Osteoblast (primary cell): Measurements from ENCODE around the gene ANKRD26. TPM values are rescaled to one million over a fixed set of nuclear protein-coding genes. Genes with fewer than 3 reads are reported as not detected.

Experiments
- DNase-seq: peaks from one replicate; pipeline ENCODE4 v3.0.0; 2011; ENCODE audit warnings: low spot score, mixed read lengths; ENCODE audit not compliant: insufficient read length; ENCODE audit errors: missing footprints
- H2AFZ ChIP-seq: 2 replicates; pipeline ENCODE4 v1.6.0; 2011; ENCODE audit warnings: mild to moderate bottlenecking, low read length
- H3K27ac ChIP-seq: 2 replicates; pipeline ENCODE4 v1.5.1; 2011; ENCODE audit warnings: mild to moderate bottlenecking, low read depth, low read length, moderate library complexity
- H3K27me3 ChIP-seq: 2 replicates; pipeline ENCODE4 v1.6.0; 2012; ENCODE audit warnings: mild to moderate bottlenecking, control low read depth, inconsistent platforms, low read length, moderate library complexity; ENCODE audit not compliant: insufficient read depth
- H3K36me3 ChIP-seq: 2 replicates; pipeline ENCODE4 v1.5.1; 2011; ENCODE audit warnings: mild to moderate bottlenecking, low read length, control low read depth, moderate library complexity; ENCODE audit not compliant: insufficient read depth
- H3K4me1 ChIP-seq: 2 replicates; pipeline ENCODE4 v1.5.1; 2011; ENCODE audit warnings: mild to moderate bottlenecking, low read length, control low read depth, moderate library complexity; ENCODE audit not compliant: insufficient read depth
- H3K4me2 ChIP-seq: 2 replicates; pipeline ENCODE4 v1.6.0; 2011; ENCODE audit warnings: mild to moderate bottlenecking, low read length; ENCODE audit not compliant: insufficient read depth
- H3K4me3 ChIP-seq: fragments of 200-600 bp; sonication (generic); 3 replicates; pipeline ENCODE4 v1.5.1; 2012; ENCODE audit warnings: mild to moderate bottlenecking, low read length, inconsistent platforms; ENCODE audit not compliant: insufficient read depth
- H3K79me2 ChIP-seq: 2 replicates; pipeline ENCODE4 v1.6.0; 2012; ENCODE audit warnings: mild to moderate bottlenecking, low read length, control low read depth, inconsistent platforms; ENCODE audit not compliant: insufficient read depth
- H3K9me3 ChIP-seq: 2 replicates; pipeline ENCODE4 v1.5.1; 2011; ENCODE audit warnings: low read depth, low read length, control low read depth
- H4K20me1 ChIP-seq: 2 replicates; pipeline ENCODE4 v1.6.0; 2012; ENCODE audit warnings: mild to moderate bottlenecking, low read length, control low read depth; ENCODE audit not compliant: insufficient read depth
- total RNA-seq: library from RNA; depleted of rRNA; stranded (reverse); fragments of >200 nt; gene quantifications from 2 replicates; pipeline ENCODE4 v1.2.3, GENCODE V29; 2012
- TF ChIP-seq, protein P1 (sequence below): IDR thresholded peaks from 2 replicates; pipeline ENCODE4 v1.5.1; 2011; ENCODE audit warnings: mild to moderate bottlenecking, low read depth, low read length, moderate library complexity; ENCODE audit errors: extremely low read depth

Gene ANKRD26
- total RNA-seq, 1 donor = 10.9 TPM

DNA sequence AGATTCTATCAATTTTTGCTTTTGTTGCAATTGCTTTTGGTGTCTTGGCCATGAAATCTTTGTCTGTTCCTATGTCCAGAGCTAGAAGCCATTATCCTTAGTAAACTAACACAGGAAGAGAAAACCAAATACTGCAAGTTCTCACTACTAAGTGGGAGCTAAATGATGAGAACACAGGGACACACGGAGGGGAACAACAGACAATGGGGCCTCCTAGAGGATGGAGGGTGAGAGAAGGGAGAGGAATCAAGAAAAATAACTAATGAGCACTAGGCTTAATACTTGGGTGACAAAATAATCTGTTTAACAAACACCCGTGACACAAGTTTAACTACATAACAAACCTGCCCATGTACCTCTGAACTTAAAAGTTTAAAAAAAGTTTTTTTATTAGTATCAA lies 78.2 kb downstream of the ANKRD26 start:
- Histone ChIP-seq H3K4me2 (no peak overlapping the region), H3K36me3 (peaks cover 7% of the 10 kb centered on the region), H3K9me3 (no peaks in the 10 kb centered on the region), H3K27me3 (no peaks in the 10 kb centered on the region), H2AFZ (no peak overlapping the region), H3K79me2 (no peaks in the 10 kb centered on the region), H3K27ac (no peak overlapping the region), H3K4me1 (no peaks in the 10 kb centered on the region), H3K4me3 (no peak overlapping the region), H4K20me1 (no peaks in the 10 kb centered on the region)
- TF ChIP-seq, protein P1, sequence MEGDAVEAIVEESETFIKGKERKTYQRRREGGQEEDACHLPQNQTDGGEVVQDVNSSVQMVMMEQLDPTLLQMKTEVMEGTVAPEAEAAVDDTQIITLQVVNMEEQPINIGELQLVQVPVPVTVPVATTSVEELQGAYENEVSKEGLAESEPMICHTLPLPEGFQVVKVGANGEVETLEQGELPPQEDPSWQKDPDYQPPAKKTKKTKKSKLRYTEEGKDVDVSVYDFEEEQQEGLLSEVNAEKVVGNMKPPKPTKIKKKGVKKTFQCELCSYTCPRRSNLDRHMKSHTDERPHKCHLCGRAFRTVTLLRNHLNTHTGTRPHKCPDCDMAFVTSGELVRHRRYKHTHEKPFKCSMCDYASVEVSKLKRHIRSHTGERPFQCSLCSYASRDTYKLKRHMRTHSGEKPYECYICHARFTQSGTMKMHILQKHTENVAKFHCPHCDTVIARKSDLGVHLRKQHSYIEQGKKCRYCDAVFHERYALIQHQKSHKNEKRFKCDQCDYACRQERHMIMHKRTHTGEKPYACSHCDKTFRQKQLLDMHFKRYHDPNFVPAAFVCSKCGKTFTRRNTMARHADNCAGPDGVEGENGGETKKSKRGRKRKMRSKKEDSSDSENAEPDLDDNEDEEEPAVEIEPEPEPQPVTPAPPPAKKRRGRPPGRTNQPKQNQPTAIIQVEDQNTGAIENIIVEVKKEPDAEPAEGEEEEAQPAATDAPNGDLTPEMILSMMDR = no peak
- no peak for DNase-seq

DNA sequence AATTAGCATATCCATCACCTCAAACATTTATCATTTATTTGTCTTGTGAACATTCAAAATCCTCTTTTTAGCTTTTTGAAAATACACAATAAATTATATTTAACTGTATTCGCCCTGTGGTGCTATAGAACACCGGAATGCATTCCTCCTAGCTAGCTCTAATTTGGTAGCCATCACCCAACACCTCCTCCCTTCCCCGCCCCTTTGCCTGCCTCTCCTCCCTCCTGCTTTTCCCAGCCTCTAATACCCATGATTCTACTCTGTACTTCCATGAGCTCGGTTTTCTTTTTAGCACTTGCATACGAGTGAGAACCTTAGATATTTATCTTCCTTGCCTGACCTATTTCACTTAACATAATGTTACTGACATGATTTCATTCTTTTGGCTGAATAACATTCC lies 80.1 kb downstream of the ANKRD26 start:
- Histone ChIP-seq H3K4me1 (no peaks in the 10 kb centered on the region), H3K36me3 (peaks cover 4% of the 10 kb centered on the region), H3K27me3 (no peaks in the 10 kb centered on the region), H3K9me3 (no peaks in the 10 kb centered on the region), H3K4me2 (no peak overlapping the region), H3K27ac (no peak overlapping the region), H2AFZ (no peak overlapping the region), H3K4me3 (no peak overlapping the region), H3K79me2 (no peaks in the 10 kb centered on the region), H4K20me1 (no peaks in the 10 kb centered on the region)
- TF ChIP-seq, protein P1 = no peak
- no peak for DNase-seq

DNA sequence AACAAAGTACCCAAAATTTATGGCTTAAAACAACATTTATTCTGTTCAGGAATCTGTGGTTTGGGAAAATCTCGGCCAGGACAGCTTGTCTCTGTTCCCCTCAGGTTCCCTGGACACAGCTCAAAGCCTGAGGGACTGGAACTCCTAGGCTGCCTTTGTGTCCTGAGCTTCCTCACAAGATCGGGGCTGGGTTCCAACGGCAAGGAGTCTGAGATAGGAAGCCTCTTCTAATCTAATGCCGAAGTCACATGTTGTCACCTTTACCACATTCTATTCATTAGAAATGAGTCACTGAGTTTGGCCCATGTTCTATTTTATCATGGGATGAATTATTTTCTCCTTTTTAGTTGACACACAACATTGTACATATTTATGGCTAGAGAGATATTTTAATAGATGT lies 80.5 kb downstream of the ANKRD26 start:
- Histone ChIP-seq H3K27me3 (no peaks in the 10 kb centered on the region), H3K27ac (no peak overlapping the region), H3K9me3 (no peaks in the 10 kb centered on the region), H3K79me2 (no peaks in the 10 kb centered on the region), H2AFZ (no peak overlapping the region), H4K20me1 (no peaks in the 10 kb centered on the region), H3K36me3 (peaks cover 4% of the 10 kb centered on the region), H3K4me3 (no peak overlapping the region), H3K4me2 (no peak overlapping the region), H3K4me1 (no peaks in the 10 kb centered on the region)
- TF ChIP-seq, protein P1 = no peak
- no peak for DNase-seq

DNA sequence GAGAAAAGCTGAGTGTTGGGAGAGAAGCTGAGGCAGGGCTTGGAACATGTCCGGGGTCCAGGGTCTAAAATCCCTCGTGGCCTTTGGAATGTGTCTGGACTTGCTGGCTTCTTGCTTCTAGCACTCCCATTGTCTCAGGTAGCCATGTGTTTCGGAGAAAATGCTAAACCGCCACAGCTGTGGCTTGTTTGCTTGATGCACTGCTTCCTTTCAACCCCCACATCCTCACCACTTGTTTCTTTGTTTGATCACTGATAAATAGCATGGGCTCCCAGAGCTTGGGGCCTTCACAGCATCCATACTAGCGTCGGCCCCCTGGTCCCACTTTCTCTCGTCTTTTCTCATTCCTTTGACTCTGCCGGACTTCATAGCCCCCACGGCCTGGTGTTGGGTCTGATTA lies 102.7 kb downstream of the ANKRD26 start:
- TF ChIP-seq, protein P1 = no peak
- no peaks in the 10 kb centered on the region for H4K20me1 ChIP-seq
- no peaks in the 10 kb centered on the region for H3K79me2 ChIP-seq
- DNase-seq = no peak
- H3K36me3 ChIP-seq = no peaks in the 10 kb centered on the region
- H3K4me3 ChIP-seq = no peak overlapping the region
- no peak overlapping the region for H3K4me2 ChIP-seq
- no peaks in the 10 kb centered on the region for H3K27me3 ChIP-seq
- H3K9me3 ChIP-seq = no peaks in the 10 kb centered on the region
- H3K27ac ChIP-seq = no peak overlapping the region
- no peak overlapping the region for H2AFZ ChIP-seq
- H3K4me1 ChIP-seq = no peaks in the 10 kb centered on the region
